SK-N-SH (cell line): ENCODE data around the gene JAG2. TPM values are rescaled to one million over a fixed set of nuclear protein-coding genes. Genes with fewer than 3 reads are reported as not detected.

Source experiments
- CTCF ChIA-PET: fragments of 300-600, 350-600 bp; formaldehyde crosslinking; extraction: SDS; loops from one replicate; lab custom pipeline; 2021; lab: Yijun Ruan, JAX
- POLR2A ChIA-PET: fragments of 350-600 bp; sonication (Branson Sonifier 250); formaldehyde crosslinking; extraction: SDS; loops from one replicate; lab custom pipeline; 2020; ENCODE audit warnings: antibody characterized with exemption, inconsistent platforms; lab: Yijun Ruan, JAX
- DNase-seq: peaks from one replicate; pipeline ENCODE4 v3.0.0; 2012
- H2AFZ ChIP-seq: fragments of 200-600 bp; sonication (generic); 2 replicates; pipeline ENCODE4 v1.8.1; 2016; ENCODE audit warnings: antibody characterized with exemption, mild to moderate bottlenecking, low read depth
- H3F3A ChIP-seq: fragments of 200-600 bp; sonication (generic); replicated peaks from 2 replicates; pipeline ENCODE3; 2016; ENCODE audit warnings: antibody characterized with exemption, mild to moderate bottlenecking; ENCODE audit not compliant: insufficient read depth
- H3K27ac ChIP-seq, 2 experiments: fragments of 200-500 bp in 1 of 2; fragments of 200-600 bp in 1 of 2; sonication (Bioruptor generic) in 1 of 2; sonication (generic), shearing (Covaris generic) in 1 of 2; 2 replicates each; pipeline versions ENCODE4 v1.5.1 to v1.6.1; 2014 to 2016; ENCODE audit warnings: low read depth in 2 of 2, inconsistent platforms in 1 of 2, low read length in 1 of 2, mild to moderate bottlenecking in 1 of 2, mixed read lengths in 1 of 2
- H3K27me3 ChIP-seq: fragments of 200-600 bp; sonication (generic), shearing (Covaris generic); 2 replicates; pipeline ENCODE4 v1.6.1; 2016; ENCODE audit warnings: mixed run types; ENCODE audit not compliant: insufficient read depth
- H3K36me3 ChIP-seq, 2 experiments: fragments of 200-500 bp in 1 of 2; fragments of 200-600 bp in 1 of 2; sonication (Bioruptor generic) in 1 of 2; sonication (generic) in 1 of 2; replicated peaks in 1 of 2; 2 replicates each; pipeline versions ENCODE3 to v1.5.1; 2014 to 2016; ENCODE audit warnings: low read length in 1 of 2, mild to moderate bottlenecking in 1 of 2; ENCODE audit not compliant: insufficient read depth in 2 of 2, control insufficient read depth in 1 of 2
- H3K4me1 ChIP-seq, 2 experiments: fragments of 200-500 bp in 1 of 2; fragments of 200-600 bp in 1 of 2; sonication (Bioruptor generic) in 1 of 2; sonication (generic), shearing (Covaris generic) in 1 of 2; 2 replicates each; pipeline versions ENCODE4 v1.5.1 to v1.6.1; 2014 to 2016; ENCODE audit warnings: low read depth in 1 of 2, low read length in 1 of 2, mixed run types in 1 of 2; ENCODE audit not compliant: insufficient read depth in 2 of 2, control insufficient read depth in 1 of 2
- H3K4me2 ChIP-seq: fragments of 200-600 bp; sonication (generic), shearing (Covaris generic); 2 replicates; pipeline ENCODE4 v1.6.1; 2017; ENCODE audit warnings: mixed run types
- H3K4me3 ChIP-seq, 2 experiments: fragments of 200-500 bp in 1 of 2; fragments of 200-600 bp in 1 of 2; sonication (Bioruptor generic) in 1 of 2; sonication (generic), shearing (Covaris generic) in 1 of 2; 2 replicates each; pipeline versions ENCODE4 v1.5.1 to v1.8.1; 2014 to 2016; ENCODE audit warnings: low read depth in 2 of 2, inconsistent platforms in 1 of 2, low read length in 1 of 2, mild to moderate bottlenecking in 1 of 2, mixed read lengths in 1 of 2, moderate library complexity in 1 of 2
- H3K79me2 ChIP-seq: fragments of 200-600 bp; sonication (generic); 2 replicates; pipeline ENCODE4 v1.8.1; 2017; ENCODE audit warnings: mild to moderate bottlenecking; ENCODE audit not compliant: insufficient read depth
- H3K9ac ChIP-seq: fragments of 200-600 bp; sonication (generic); 2 replicates; pipeline ENCODE4 v1.6.1; 2017; ENCODE audit warnings: mixed run types
- H3K9me2 ChIP-seq: fragments of 200-600 bp; sonication (generic); 2 replicates; pipeline ENCODE4 v1.6.1; 2017; ENCODE audit warnings: mixed run types
- H3K9me3 ChIP-seq: fragments of 200-600 bp; sonication (generic); 2 replicates; pipeline ENCODE4 v1.6.1; 2017; ENCODE audit warnings: mixed run types, mild to moderate bottlenecking, moderate library complexity
- H4K20me1 ChIP-seq: fragments of 200-600 bp; sonication (generic); 2 replicates; pipeline ENCODE4 v1.6.1; 2017; ENCODE audit warnings: mild to moderate bottlenecking, mixed run types; ENCODE audit not compliant: insufficient read depth
- CTCF ChIP-seq: fragments of 200-600 bp; sonication (generic); IDR thresholded peaks from 2 replicates; pipeline ENCODE4 v1.6.1; 2017; ENCODE audit warnings: antibody characterized with exemption, mild to moderate bottlenecking, moderate library complexity
- FOXJ3 ChIP-seq: sonication (generic); formaldehyde crosslinking; IDR thresholded peaks from 2 replicates; pipeline ENCODE4 v1.5.1; 2020; ENCODE audit warnings: mild to moderate bottlenecking, missing genetic modification reagents
- RAD21 ChIP-seq: IDR thresholded peaks from 2 replicates; pipeline ENCODE4 v1.6.1; 2012; ENCODE audit warnings: mild to moderate bottlenecking, low read length
- RXRA ChIP-seq: IDR thresholded peaks from 2 replicates; pipeline ENCODE4 v1.4.0; 2012; ENCODE audit warnings: low read depth, mild to moderate bottlenecking, borderline replicate concordance
- SIN3A ChIP-seq: IDR thresholded peaks from 2 replicates; pipeline ENCODE4 v1.6.1; 2012; ENCODE audit warnings: low read depth, mild to moderate bottlenecking, low read length, moderate library complexity, borderline replicate concordance
- SMC3 ChIP-seq: IDR thresholded peaks from 2 replicates; pipeline ENCODE4 v1.6.1; 2012; ENCODE audit warnings: low read depth, low read length, improper control_type of control experiment
- TCF12 ChIP-seq: IDR thresholded peaks from 2 replicates; pipeline ENCODE4 v1.4.0; 2012
- TEAD4 ChIP-seq: IDR thresholded peaks from 2 replicates; pipeline ENCODE4 v1.4.0; 2012; ENCODE audit warnings: mild to moderate bottlenecking, borderline replicate concordance; ENCODE audit not compliant: insufficient read depth
- WGBS: methylation state at CpG from one replicate; pipeline ENCODE4 v1.1.6; 2017; ENCODE audit warnings: low lambda C conversion rate; 5-methylcytosine and 5-hydroxymethylcytosine counted together
- polyA plus RNA-seq, 3 experiments: library from polyadenylated mRNA; depleted of rRNA; stranded (reverse); fragments of >200 nt; gene quantifications; 2 replicates each; pipeline ENCODE4 v1.2.3, GENCODE V29; 2012

Gene JAG2
- polyA plus RNA-seq, 1 of the 3 experiments (the other 2 are of a cell fraction) = 1.7 TPM

GRCh38 chr14:105094193-105094907 is 74.2 kb downstream of the JAG2 start:
- 65% methylated on average over 9 of the region's 14 CpGs for WGBS

GRCh38 chr14:105093431-105094192 is 75.0 kb downstream of the JAG2 start:
- ChIA-PET POLR2A (no interaction called here), CTCF (interaction anchor here (0.6 to 1.3 kb wide), 6 partner anchors 66 to 383 kb away, joined by 3 to 4 read pairs (median 3); partner anchors contain the start of gene JAG2)
- no peaks in the 10 kb centered on the region for H3K27me3 ChIP-seq
- H3K4me2 ChIP-seq = peak overlapping the region; percentile 95
- no peaks in the 10 kb centered on the region for H3K9me2 ChIP-seq
- WGBS = 0% methylated on average over 15 of the region's 76 CpGs
- H3K9ac ChIP-seq = peak overlapping the region; percentile 90
- H3K4me3 ChIP-seq = peak overlapping the region; percentile 88 to 92
- 0 out of 2 replicates have a peak, but pooled peaks cover 5% of the 10 kb centered on the region for H3K79me2 ChIP-seq
- H3K27ac ChIP-seq = peak overlapping the region; percentile 57 to 87
- peaks cover 5% of the 10 kb centered on the region; the same call in 1 of the 2 replicates for H4K20me1 ChIP-seq
- peak; percentile 95 for DNase-seq
- peak overlapping the region; percentile 89 for H2AFZ ChIP-seq
- TF ChIP-seq SMC3 (peak; percentile 16; the same call in 1 of the 2 replicates), RAD21 (peak; percentile 53), CTCF (peak; percentile 62), RXRA (no peak)
- TF ChIP-seq, all 33 proteins: peak for 3
- Histone ChIP-seq H3K9me3 (no peaks in the 10 kb centered on the region), H3F3A (peaks cover 23% of the 10 kb centered on the region), H3K36me3 (no peaks in the 10 kb centered on the region), H3K4me1 (peaks cover 12 to 38% of the 10 kb centered on the region in 2 experiments; a peak in 3 of 4 replicates)

More at GRCh38 chr14:105094193-105094907, 74.2 kb downstream of the JAG2 start:
- peak overlapping the region; percentile 95 for H3K4me2 ChIP-seq
- peak overlapping the region; percentile 90 for H3K9ac ChIP-seq
- ChIA-PET CTCF (interaction anchor here (0.6 to 1.3 kb wide), 5 partner anchors 65 to 382 kb away, joined by 3 to 4 read pairs (median 3); partner anchors contain the start of gene JAG2), POLR2A (interaction anchor here (1.1 kb wide), 1 partner anchor 154 kb away, joined by 3 read pairs; the partner anchor contains the start of gene BTBD6)
- no peaks in the 10 kb centered on the region for H3K9me2 ChIP-seq
- H3K27ac ChIP-seq = peak overlapping the region in 1 of 2 experiments; percentile 72; a peak in 1 of 4 replicates
- peak overlapping the region; percentile 89 for H2AFZ ChIP-seq
- H3K36me3 ChIP-seq = no peaks in the 10 kb centered on the region
- H3K4me1 ChIP-seq = peaks cover 12 to 38% of the 10 kb centered on the region in 2 experiments; a peak in 3 of 4 replicates
- DNase-seq = no peak
- H3K9me3 ChIP-seq = no peaks in the 10 kb centered on the region
- H3K27me3 ChIP-seq = no peaks in the 10 kb centered on the region
- peaks cover 23% of the 10 kb centered on the region for H3F3A ChIP-seq
- peaks cover 5% of the 10 kb centered on the region; the same call in 1 of the 2 replicates for H4K20me1 ChIP-seq
- H3K4me3 ChIP-seq = peak overlapping the region; percentile 88 to 92
- H3K79me2 ChIP-seq = 0 out of 2 replicates have a peak, but pooled peaks cover 5% of the 10 kb centered on the region
- TF ChIP-seq TEAD4 = no peak
- TF ChIP-seq SIN3A = no peak
- no peak for TF ChIP-seq FOXJ3 (CRISPR knock-in tag)
- TF ChIP-seq SMC3 = no peak
- TF ChIP-seq TCF12 = no peak
- no peak for TF ChIP-seq RXRA
